Colonic mucosa (tissue), 4 donors: ENCODE results near the gene THEMIS. TPM values are rescaled to one million over a fixed set of nuclear protein-coding genes. Genes with fewer than 3 reads are reported as not detected.

Source experiments
- DNase-seq: peaks from one replicate; pipeline ENCODE4 v3.0.0-alpha.2; 2020
- H3K27ac ChIP-seq: fragments of 200-600 bp; one replicate; pipeline ENCODE4 v1.8.0; 2021
- H3K27me3 ChIP-seq: fragments of 200-600 bp; one replicate; pipeline ENCODE4 v1.8.0; 2021
- H3K36me3 ChIP-seq: fragments of 200-600 bp; one replicate; pipeline ENCODE4 v1.8.0; 2021
- H3K4me1 ChIP-seq: fragments of 200-600 bp; one replicate; pipeline ENCODE4 v1.8.0; 2021; ENCODE audit warnings: mild to moderate bottlenecking
- H3K4me3 ChIP-seq: fragments of 200-600 bp; one replicate; pipeline ENCODE4 v1.8.0; 2021
- H3K9ac ChIP-seq, 2 donors: one replicate each; pipeline ENCODE4 v1.7.0; 2013; ENCODE audit warnings: control low read depth in 2 of 2, low read depth in 2 of 2, low read length in 2 of 2
- H3K9me3 ChIP-seq: fragments of 200-600 bp; one replicate; pipeline ENCODE4 v1.8.0; 2021
- intact Hi-C: fragments of 100-400 bp; cut with DNase I; formaldehyde crosslinking; loops from one replicate; pipeline ENCODE4 v1.14.1; 2022
- total RNA-seq, 2 donors: library from RNA; stranded (reverse); fragmentation: NEBNext Ultra II Directional in 1 of 2; extraction: Animal tissue kit (Norgen Biotek cat#: 25700) in 1 of 2; gene quantifications; one replicate each; pipeline ENCODE4 v1.2.1, GENCODE V29; 2021
- TF ChIP-seq, protein P1 (sequence below): fragments of 200-600 bp; IDR thresholded peaks from one replicate; pipeline ENCODE4 v1.8.0; 2022; ENCODE audit warnings: antibody characterized with exemption, mild to moderate bottlenecking
- donor health status: healthy.
- donor health status: DM: no; HTN: no; CAD: no.
- donor health status: DM: no; HTN: no; CAD: no.

The THEMIS gene
- total RNA-seq, 2 donors from 2014 or later, result 0.96 TPM

- intact Hi-C loops, result no loop called here
- Histone ChIP-seq H3K27ac (no peak overlapping the region), H3K27me3 (no peaks in the 10 kb centered on the region)
Observed at GRCh38 chr6:127939442-127940066, 38.7 kb upstream of the THEMIS start.

GRCh38 chr6:127938701-127939100 lies 37.8 kb upstream of the THEMIS start:
- Histone ChIP-seq H3K4me1 (no peaks in the 10 kb centered on the region), H3K9ac (no peak overlapping the region), H3K27me3 (no peaks in the 10 kb centered on the region), H3K36me3 (no peaks in the 10 kb centered on the region), H3K27ac (no peak overlapping the region), H3K9me3 (no peaks in the 10 kb centered on the region), H3K4me3 (no peak overlapping the region)
- TF ChIP-seq, protein P1, sequence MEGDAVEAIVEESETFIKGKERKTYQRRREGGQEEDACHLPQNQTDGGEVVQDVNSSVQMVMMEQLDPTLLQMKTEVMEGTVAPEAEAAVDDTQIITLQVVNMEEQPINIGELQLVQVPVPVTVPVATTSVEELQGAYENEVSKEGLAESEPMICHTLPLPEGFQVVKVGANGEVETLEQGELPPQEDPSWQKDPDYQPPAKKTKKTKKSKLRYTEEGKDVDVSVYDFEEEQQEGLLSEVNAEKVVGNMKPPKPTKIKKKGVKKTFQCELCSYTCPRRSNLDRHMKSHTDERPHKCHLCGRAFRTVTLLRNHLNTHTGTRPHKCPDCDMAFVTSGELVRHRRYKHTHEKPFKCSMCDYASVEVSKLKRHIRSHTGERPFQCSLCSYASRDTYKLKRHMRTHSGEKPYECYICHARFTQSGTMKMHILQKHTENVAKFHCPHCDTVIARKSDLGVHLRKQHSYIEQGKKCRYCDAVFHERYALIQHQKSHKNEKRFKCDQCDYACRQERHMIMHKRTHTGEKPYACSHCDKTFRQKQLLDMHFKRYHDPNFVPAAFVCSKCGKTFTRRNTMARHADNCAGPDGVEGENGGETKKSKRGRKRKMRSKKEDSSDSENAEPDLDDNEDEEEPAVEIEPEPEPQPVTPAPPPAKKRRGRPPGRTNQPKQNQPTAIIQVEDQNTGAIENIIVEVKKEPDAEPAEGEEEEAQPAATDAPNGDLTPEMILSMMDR, result no peak
- intact Hi-C loops, result no loop called here
- DNase-seq, result no peak

More at GRCh38 chr6:127939442-127940066, 38.7 kb upstream of the THEMIS start:
- Histone ChIP-seq H3K9me3 (no peaks in the 10 kb centered on the region), H3K36me3 (no peaks in the 10 kb centered on the region), H3K4me3 (no peak overlapping the region), H3K4me1 (no peaks in the 10 kb centered on the region), H3K9ac (no peak overlapping the region)
- DNase-seq, result no peak
- TF ChIP-seq, protein P1, result no peak

GRCh38 chr6:127937747-127938146 lies 36.9 kb upstream of the THEMIS start:
- Histone ChIP-seq H3K9ac (no peak overlapping the region), H3K36me3 (no peaks in the 10 kb centered on the region), H3K4me1 (no peaks in the 10 kb centered on the region), H3K9me3 (no peaks in the 10 kb centered on the region), H3K27ac (no peak overlapping the region), H3K27me3 (no peaks in the 10 kb centered on the region), H3K4me3 (no peak overlapping the region)
- intact Hi-C loops, result no loop called here
- TF ChIP-seq, protein P1, result no peak
- no peak for DNase-seq

GRCh38 chr6:127937102-127937501 lies 36.2 kb upstream of the THEMIS start:
- no peaks in the 10 kb centered on the region for H3K36me3 ChIP-seq
- DNase-seq, result no peak
- intact Hi-C loops, result no loop called here
- H3K27me3 ChIP-seq, result no peaks in the 10 kb centered on the region
- TF ChIP-seq, protein P1, result no peak
- H3K27ac ChIP-seq, result no peak overlapping the region
- no peak overlapping the region for H3K9ac ChIP-seq
- no peak overlapping the region for H3K4me3 ChIP-seq
- no peaks in the 10 kb centered on the region for H3K4me1 ChIP-seq
- no peaks in the 10 kb centered on the region for H3K9me3 ChIP-seq

- intact Hi-C loops, result no loop called here
- TF ChIP-seq, protein P1, result no peak
- no peak overlapping the region for H3K9ac ChIP-seq
Observed at GRCh38 chr6:127934956-127935355, 34.1 kb upstream of the THEMIS start.

More at GRCh38 chr6:127934956-127935355, 34.1 kb upstream of the THEMIS start:
- Histone ChIP-seq H3K4me1 (no peaks in the 10 kb centered on the region), H3K27me3 (no peaks in the 10 kb centered on the region), H3K4me3 (no peak overlapping the region), H3K9me3 (no peaks in the 10 kb centered on the region), H3K36me3 (no peaks in the 10 kb centered on the region), H3K27ac (no peak overlapping the region)
- no peak for DNase-seq
